Hepatocyte (in vitro differentiated cells): ENCODE data around the gene CRADD. TPM values are rescaled to one million over a fixed set of nuclear protein-coding genes. Genes with fewer than 3 reads are reported as not detected.
A peak's percentile ranks its signal among the peaks of the same experiment; 100 is the strongest.

Experiments
- DNase-seq: peaks from one replicate; pipeline ENCODE4 v3.0.0-alpha.2; 2016; ENCODE audit warnings: low spot score
- H2AFZ ChIP-seq: fragments of 200-600 bp; sonication (generic); 2 replicates; pipeline ENCODE4 v1.6.0; 2016; ENCODE audit warnings: antibody characterized with exemption, mild to moderate bottlenecking
- H3K27ac ChIP-seq: fragments of 200-600 bp; sonication (generic); 2 replicates; pipeline ENCODE4 v1.5.1; 2016; ENCODE audit warnings: mild to moderate bottlenecking
- H3K27me3 ChIP-seq: fragments of 200-600 bp; sonication (generic); 2 replicates; pipeline ENCODE4 v1.6.1; 2016
- H3K36me3 ChIP-seq: fragments of 200-600 bp; sonication (generic); replicated peaks from 2 replicates; pipeline ENCODE4 v1.5.1; 2016; ENCODE audit warnings: low read depth; ENCODE audit not compliant: insufficient read depth
- H3K4me1 ChIP-seq: fragments of 200-600 bp; sonication (generic); 2 replicates; pipeline ENCODE4 v1.5.1; 2016; ENCODE audit warnings: mild to moderate bottlenecking, moderate library complexity; ENCODE audit not compliant: insufficient read depth
- H3K4me2 ChIP-seq: fragments of 200-600 bp; sonication (generic); 2 replicates; pipeline ENCODE4 v1.6.0; 2016
- H3K4me3 ChIP-seq: fragments of 200-600 bp; sonication (generic); 2 replicates; pipeline ENCODE4 v1.5.1; 2016; ENCODE audit warnings: mild to moderate bottlenecking
- H3K79me2 ChIP-seq: fragments of 200-600 bp; sonication (generic); 2 replicates; pipeline ENCODE4 v1.6.0; 2017; ENCODE audit warnings: mild to moderate bottlenecking
- H3K9me2 ChIP-seq: fragments of 200-600 bp; sonication (generic); replicated peaks from 2 replicates; pipeline ENCODE4 v1.6.0; 2017; ENCODE audit warnings: mild to moderate bottlenecking; ENCODE audit not compliant: insufficient read depth
- H3K9me3 ChIP-seq: fragments of 200-600 bp; sonication (generic); 2 replicates; pipeline ENCODE4 v1.5.1; 2016; ENCODE audit warnings: low read depth, mild to moderate bottlenecking
- H4K20me1 ChIP-seq: fragments of 200-600 bp; sonication (generic); 2 replicates; pipeline ENCODE4 v1.6.0; 2016; ENCODE audit warnings: mild to moderate bottlenecking; ENCODE audit not compliant: insufficient read depth, poor library complexity, severe bottlenecking
- EZH2 ChIP-seq: fragments of 200-600 bp; sonication (generic); IDR thresholded peaks from 2 replicates; pipeline ENCODE4 v1.6.1; 2016; ENCODE audit warnings: antibody characterized with exemption, mild to moderate bottlenecking, borderline replicate concordance
- EZH2phosphoT487 ChIP-seq: fragments of 200-600 bp; sonication (generic); IDR thresholded peaks from one replicate; pipeline ENCODE4 v1.6.1; 2018; ENCODE audit warnings: antibody characterized with exemption, mild to moderate bottlenecking, low read depth, moderate library complexity; ENCODE audit not compliant: unreplicated experiment, severe bottlenecking
- WGBS: methylation state at CpG from one replicate; pipeline ENCODE4 v1.1.6; 2016; ENCODE audit warnings: low lambda C conversion rate; ENCODE audit errors: missing lambda C conversion rate; 5-methylcytosine and 5-hydroxymethylcytosine counted together
- polyA plus RNA-seq: library from polyadenylated mRNA; unstranded; fragments of >200 nt; fragmentation: Nextera tagmentation; extraction: Ambion mirVana; gene quantifications from 2 replicates; pipeline ENCODE4 v1.2.1, GENCODE V29; 2016
- total RNA-seq: library from RNA; depleted of rRNA; stranded (reverse); fragments of >200 nt; gene quantifications from 2 replicates; pipeline ENCODE4 v1.2.3, GENCODE V29; 2014
- TF ChIP-seq, protein P1 (sequence below): fragments of 200-600 bp; sonication (generic); IDR thresholded peaks from 2 replicates; pipeline ENCODE4 v1.5.1; 2016; ENCODE audit warnings: antibody characterized with exemption, mild to moderate bottlenecking; ENCODE audit not compliant: poor library complexity

The CRADD gene
- total and polyA plus RNA-seq, 2 experiments from 2014 or later, result 19.5 to 27.3 TPM

DNA sequence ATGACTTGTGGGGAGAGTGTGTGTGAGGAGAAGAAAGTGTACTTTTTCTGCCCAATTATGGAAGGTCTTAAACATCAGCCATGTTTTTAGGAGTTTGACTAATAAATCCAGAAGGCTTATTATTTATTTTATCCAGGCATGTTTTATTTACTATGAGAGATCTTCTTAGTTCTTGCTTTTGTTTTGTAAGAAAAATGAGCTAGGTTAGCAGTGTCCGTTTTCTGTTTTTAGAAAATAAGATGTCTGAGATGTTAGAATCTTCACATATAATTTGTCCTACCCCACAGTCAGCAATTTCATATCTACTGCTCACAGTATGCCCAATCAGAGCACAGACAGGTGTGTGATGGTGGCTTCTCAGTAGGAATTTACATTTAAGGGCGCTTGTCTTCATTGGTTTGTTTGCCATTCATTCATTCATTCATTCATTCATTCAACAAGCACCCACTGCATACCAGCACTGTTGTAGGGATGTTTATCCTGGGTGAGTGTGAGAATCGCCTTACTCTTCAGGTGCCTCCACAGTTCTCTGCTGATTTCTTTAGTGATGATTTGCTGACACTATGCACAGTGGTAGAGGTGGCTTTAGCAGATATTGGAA, 83.2 kb downstream of the CRADD start:
- Histone ChIP-seq H3K4me2 (peak overlapping the region; percentile 38), H3K9me2 (no peaks in the 10 kb centered on the region), H3K36me3 (no peaks in the 10 kb centered on the region), H3K79me2 (peaks cover 2% of the 10 kb centered on the region), H3K27me3 (no peaks in the 10 kb centered on the region), H2AFZ (no peak overlapping the region), H4K20me1 (no peaks in the 10 kb centered on the region), H3K9me3 (no peaks in the 10 kb centered on the region), H3K4me1 (peaks cover 15% of the 10 kb centered on the region), H3K4me3 (no peak overlapping the region), H3K27ac (peak overlapping the region; percentile 59)
- no peak for DNase-seq
- TF ChIP-seq EZH2phosphoT487 (no peak), EZH2 (no peak)
- TF ChIP-seq, protein P1, sequence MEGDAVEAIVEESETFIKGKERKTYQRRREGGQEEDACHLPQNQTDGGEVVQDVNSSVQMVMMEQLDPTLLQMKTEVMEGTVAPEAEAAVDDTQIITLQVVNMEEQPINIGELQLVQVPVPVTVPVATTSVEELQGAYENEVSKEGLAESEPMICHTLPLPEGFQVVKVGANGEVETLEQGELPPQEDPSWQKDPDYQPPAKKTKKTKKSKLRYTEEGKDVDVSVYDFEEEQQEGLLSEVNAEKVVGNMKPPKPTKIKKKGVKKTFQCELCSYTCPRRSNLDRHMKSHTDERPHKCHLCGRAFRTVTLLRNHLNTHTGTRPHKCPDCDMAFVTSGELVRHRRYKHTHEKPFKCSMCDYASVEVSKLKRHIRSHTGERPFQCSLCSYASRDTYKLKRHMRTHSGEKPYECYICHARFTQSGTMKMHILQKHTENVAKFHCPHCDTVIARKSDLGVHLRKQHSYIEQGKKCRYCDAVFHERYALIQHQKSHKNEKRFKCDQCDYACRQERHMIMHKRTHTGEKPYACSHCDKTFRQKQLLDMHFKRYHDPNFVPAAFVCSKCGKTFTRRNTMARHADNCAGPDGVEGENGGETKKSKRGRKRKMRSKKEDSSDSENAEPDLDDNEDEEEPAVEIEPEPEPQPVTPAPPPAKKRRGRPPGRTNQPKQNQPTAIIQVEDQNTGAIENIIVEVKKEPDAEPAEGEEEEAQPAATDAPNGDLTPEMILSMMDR, result no peak
- WGBS, result 95% methylated on average over 3 of the region's 3 CpGs

DNA sequence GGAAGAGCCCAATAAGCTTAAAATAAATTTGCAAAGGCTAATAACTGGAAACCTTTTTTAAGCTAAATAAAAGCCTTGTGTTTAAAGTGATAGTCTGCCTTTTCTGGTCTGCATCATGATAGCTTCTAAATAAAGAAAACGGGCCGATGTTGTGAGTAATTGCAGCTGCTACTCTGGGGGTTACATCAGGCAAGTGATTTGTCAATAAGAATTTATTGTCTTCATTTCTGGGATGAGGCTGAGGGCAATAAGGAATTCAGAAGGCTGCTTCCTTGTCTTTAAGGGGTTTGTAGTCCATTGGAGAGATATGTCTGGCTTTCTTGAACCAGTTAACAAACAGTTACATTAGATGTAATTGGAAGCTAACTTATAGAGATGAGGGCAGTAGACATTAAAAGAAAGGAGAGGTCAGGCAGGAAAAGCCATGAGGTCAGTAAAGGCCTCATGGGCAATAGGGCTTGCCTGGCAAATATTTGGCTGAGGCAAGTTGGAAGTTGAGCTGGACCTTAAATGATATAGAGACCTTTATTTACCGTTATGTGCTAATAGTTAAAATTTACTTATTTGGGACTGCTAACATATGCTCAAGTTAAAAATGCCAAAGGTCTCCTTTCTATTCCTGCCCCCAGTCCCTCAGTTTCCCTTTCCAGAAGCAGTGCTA, 85.0 kb downstream of the CRADD start:
- no peak for DNase-seq
- TF ChIP-seq EZH2 (no peak), EZH2phosphoT487 (no peak)
- TF ChIP-seq, protein P1, result no peak
- WGBS, result 49% methylated on average over 3 of the region's 3 CpGs
- Histone ChIP-seq H3K9me3 (no peaks in the 10 kb centered on the region), H3K4me3 (no peak overlapping the region), H2AFZ (no peak overlapping the region), H3K36me3 (no peaks in the 10 kb centered on the region), H3K79me2 (peaks cover 2% of the 10 kb centered on the region), H3K4me2 (no peak overlapping the region), H3K27me3 (no peaks in the 10 kb centered on the region), H3K27ac (no peak overlapping the region), H3K4me1 (peaks cover 15% of the 10 kb centered on the region), H3K9me2 (no peaks in the 10 kb centered on the region), H4K20me1 (no peaks in the 10 kb centered on the region)

DNA sequence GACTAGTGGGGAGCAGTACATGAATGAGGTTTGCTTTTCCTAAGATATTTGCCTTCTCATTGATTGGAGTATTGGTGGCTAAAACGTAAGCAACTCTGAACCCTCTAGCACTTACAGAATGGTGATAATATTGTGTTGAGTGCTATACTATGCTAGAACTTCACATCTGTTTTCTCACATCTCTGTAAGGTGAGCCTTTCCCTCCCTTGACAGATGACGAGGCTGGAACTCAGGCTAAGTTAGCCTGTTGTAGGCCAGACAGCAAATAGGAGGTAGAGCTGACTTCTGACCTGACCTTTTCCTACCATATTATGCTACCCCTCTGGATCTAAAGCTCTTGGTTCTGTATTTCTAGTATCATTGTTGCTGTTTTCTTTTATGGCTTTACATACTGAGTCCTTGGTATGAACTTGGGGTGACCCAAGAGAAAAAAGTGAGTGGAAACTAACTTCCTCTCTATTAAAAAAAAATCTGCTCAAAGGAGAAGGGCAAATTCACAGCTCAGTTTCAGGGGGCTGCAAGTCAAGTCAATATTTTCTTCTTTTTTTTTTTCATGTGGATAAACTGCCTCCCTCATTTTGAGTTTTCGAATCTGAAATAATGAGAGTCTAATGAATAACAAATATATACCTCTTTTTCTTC, 85.9 kb downstream of the CRADD start:
- H3K79me2 ChIP-seq, result peaks cover 2% of the 10 kb centered on the region
- no peaks in the 10 kb centered on the region for H4K20me1 ChIP-seq
- no peak overlapping the region for H3K4me3 ChIP-seq
- no peaks in the 10 kb centered on the region for H3K36me3 ChIP-seq
- H3K27ac ChIP-seq, result no peak overlapping the region
- H3K4me1 ChIP-seq, result peaks cover 15% of the 10 kb centered on the region
- no peaks in the 10 kb centered on the region for H3K9me3 ChIP-seq
- WGBS, result 88% methylated on average over 3 of the region's 3 CpGs
- H3K4me2 ChIP-seq, result no peak overlapping the region
- TF ChIP-seq, protein P1, result no peak
- TF ChIP-seq EZH2 (no peak), EZH2phosphoT487 (no peak)
- DNase-seq, result no peak
- no peaks in the 10 kb centered on the region for H3K27me3 ChIP-seq
- H2AFZ ChIP-seq, result no peak overlapping the region
- H3K9me2 ChIP-seq, result no peaks in the 10 kb centered on the region
